Mesenchymal stem cell (in vitro differentiated cells and primary cell): ENCODE measurements around the gene MMD2.
"Not testable (repeated sequence)": the region's sequence is repeated elsewhere in the genome, so short reads cannot be mapped to it uniquely, and the experiment has no call there.

Experiments
- DNase-seq: peaks from one replicate; pipeline ENCODE4 v3.0.0-alpha.2; 2013
- H2AFZ ChIP-seq: one replicate; pipeline ENCODE4 v1.6.1; 2013; ENCODE audit warnings: low read depth, mild to moderate bottlenecking, control low read depth, inconsistent platforms, low read length, moderate library complexity
- H2AK5ac ChIP-seq: 2 replicates; pipeline ENCODE4 v1.6.1; 2013; ENCODE audit warnings: low read length, moderate library complexity, mild to moderate bottlenecking, inconsistent platforms; ENCODE audit not compliant: severe bottlenecking
- H2BK120ac ChIP-seq: one replicate; pipeline ENCODE4 v1.6.1; 2013; ENCODE audit warnings: low read depth, mild to moderate bottlenecking, inconsistent platforms, low read length, moderate library complexity
- H2BK12ac ChIP-seq, 2 experiments: one replicate each; pipeline ENCODE4 v1.6.1; 2013; ENCODE audit warnings: inconsistent platforms in 2 of 2, low read length in 2 of 2, mild to moderate bottlenecking in 2 of 2, moderate library complexity in 2 of 2, control low read depth in 1 of 2
- H2BK15ac ChIP-seq: one replicate; pipeline ENCODE4 v1.6.1; 2013; ENCODE audit warnings: mild to moderate bottlenecking, low read depth, inconsistent platforms; ENCODE audit not compliant: poor library complexity, severe bottlenecking
- H2BK5ac ChIP-seq: 2 replicates; pipeline ENCODE4 v1.6.1; 2013; ENCODE audit warnings: low read depth, mild to moderate bottlenecking, low read length, control low read depth, inconsistent platforms; ENCODE audit not compliant: poor library complexity, severe bottlenecking
- H3K14ac ChIP-seq, 2 experiments: one replicate each; pipeline ENCODE4 v1.6.1; 2013; ENCODE audit warnings: inconsistent platforms in 2 of 2, low read length in 2 of 2, control low read depth in 1 of 2, mild to moderate bottlenecking in 1 of 2, moderate library complexity in 1 of 2
- H3K18ac ChIP-seq, 2 experiments: one replicate each; pipeline ENCODE4 v1.6.1; 2013; ENCODE audit warnings: inconsistent platforms in 2 of 2, low read length in 2 of 2, control low read depth in 1 of 2, low read depth in 1 of 2, mild to moderate bottlenecking in 1 of 2
- H3K23ac ChIP-seq, 2 experiments: one replicate each; pipeline ENCODE4 v1.6.1; 2013; ENCODE audit warnings: inconsistent platforms in 2 of 2, low read length in 2 of 2, mild to moderate bottlenecking in 2 of 2, moderate library complexity in 2 of 2, control low read depth in 1 of 2
- H3K27ac ChIP-seq: 2 replicates; pipeline ENCODE4 v1.5.1; 2013; ENCODE audit warnings: mild to moderate bottlenecking, moderate library complexity, low read length, control low read depth, inconsistent platforms; ENCODE audit not compliant: poor library complexity, severe bottlenecking
- H3K27me3 ChIP-seq, 2 experiments: 2 replicates each; pipeline versions ENCODE4 v1.6.1 to v1.7.0; 2013; ENCODE audit warnings: low read length in 2 of 2, mild to moderate bottlenecking in 2 of 2, moderate library complexity in 2 of 2, control low read depth in 1 of 2, inconsistent platforms in 1 of 2; ENCODE audit not compliant: control insufficient read depth in 1 of 2, insufficient read depth in 1 of 2
- H3K36me3 ChIP-seq, 2 experiments: 2 replicates each; pipeline versions ENCODE4 v1.6.1 to v1.7.0; 2013; ENCODE audit warnings: low read length in 2 of 2, control low read depth in 1 of 2, inconsistent platforms in 1 of 2, low read depth in 1 of 2, mild to moderate bottlenecking in 1 of 2; ENCODE audit not compliant: insufficient read depth in 2 of 2, control insufficient read depth in 1 of 2
- H3K4ac ChIP-seq, 2 experiments: one replicate each; pipeline ENCODE4 v1.6.1; 2013; ENCODE audit warnings: inconsistent platforms in 2 of 2, low read length in 2 of 2, mild to moderate bottlenecking in 2 of 2, moderate library complexity in 2 of 2, control low read depth in 1 of 2, low read depth in 1 of 2
- H3K4me1 ChIP-seq: 2 replicates; pipeline ENCODE4 v1.6.1; 2013; ENCODE audit warnings: low read depth, low read length, control low read depth; ENCODE audit not compliant: control insufficient read depth, insufficient read depth
- H3K4me2 ChIP-seq: 2 replicates; pipeline ENCODE4 v1.6.1; 2013; ENCODE audit warnings: low read length, mild to moderate bottlenecking, inconsistent platforms; ENCODE audit not compliant: poor library complexity, severe bottlenecking
- H3K4me3 ChIP-seq, 2 experiments: 2 replicates each; pipeline versions ENCODE4 v1.5.1 to v1.7.0; 2013; ENCODE audit warnings: low read length in 2 of 2, mild to moderate bottlenecking in 2 of 2, control low read depth in 1 of 2, low read depth in 1 of 2; ENCODE audit not compliant: insufficient read depth in 1 of 2
- H3K79me1 ChIP-seq: replicated peaks from 2 replicates; pipeline ENCODE4 v1.6.1; 2013; ENCODE audit warnings: mild to moderate bottlenecking, control low read depth, low read length, inconsistent platforms; ENCODE audit not compliant: poor library complexity, severe bottlenecking
- H3K9ac ChIP-seq: 2 replicates; pipeline ENCODE4 v1.7.0; 2013; ENCODE audit warnings: mild to moderate bottlenecking, low read length, moderate library complexity
- H3K9me3 ChIP-seq: 2 replicates; pipeline ENCODE4 v1.7.0; 2013; ENCODE audit warnings: mild to moderate bottlenecking, low read length; ENCODE audit not compliant: control insufficient read depth
- H4K8ac ChIP-seq: one replicate; pipeline ENCODE4 v1.6.1; 2013; ENCODE audit warnings: inconsistent platforms, mild to moderate bottlenecking, low read length, moderate library complexity
- H4K91ac ChIP-seq: one replicate; pipeline ENCODE4 v1.6.1; 2013; ENCODE audit warnings: mild to moderate bottlenecking, low read length, inconsistent platforms
- WGBS: methylation state at CpG from one replicate; pipeline ENCODE4 v1.1.7; 2013; ENCODE audit warnings: mixed read lengths; 5-methylcytosine and 5-hydroxymethylcytosine counted together

The MMD2 gene

GRCh38 chr7:4895766-4896165 is 63.2 kb downstream of the MMD2 start:
- H2BK15ac ChIP-seq, result no peak overlapping the region
- 80% methylated on average over 9 of the region's 11 CpGs for WGBS

GRCh38 chr7:4894482-4894881 is 64.5 kb downstream of the MMD2 start:
- no peak overlapping the region for H3K4me3 ChIP-seq
- no peak overlapping the region for H3K27ac ChIP-seq
- DNase-seq, result no peak
- H3K27me3 ChIP-seq, result peaks cover 5 to 14% of the 10 kb centered on the region in 2 experiments
- no peaks in the 10 kb centered on the region for H3K4me1 ChIP-seq
- H3K79me1 ChIP-seq, result no peaks in the 10 kb centered on the region
- H3K18ac ChIP-seq, result no peak overlapping the region
- H4K91ac ChIP-seq, result no peak overlapping the region
- H3K4me2 ChIP-seq, result no peak overlapping the region
- no peak overlapping the region for H4K8ac ChIP-seq
- 76% methylated on average over 9 of the region's 9 CpGs for WGBS
- no peak overlapping the region for H3K9ac ChIP-seq
- H2BK12ac ChIP-seq, result no peak overlapping the region
- H2BK120ac ChIP-seq, result no peak overlapping the region
- no peak overlapping the region for H2AK5ac ChIP-seq
- no peak overlapping the region for H3K23ac ChIP-seq
- H3K4ac ChIP-seq, result no peak overlapping the region
- no peak overlapping the region for H2BK5ac ChIP-seq
- H2BK15ac ChIP-seq, result no peak overlapping the region
- no peak overlapping the region for H3K14ac ChIP-seq
- peaks cover 6% of the 10 kb centered on the region for H3K9me3 ChIP-seq
- H2AFZ ChIP-seq, result no peak overlapping the region
- no peaks in the 10 kb centered on the region for H3K36me3 ChIP-seq

More at GRCh38 chr7:4895766-4896165, 63.2 kb downstream of the MMD2 start:
- H3K79me1 ChIP-seq, result no peaks in the 10 kb centered on the region
- H3K27me3 ChIP-seq, result peaks cover 5 to 7% of the 10 kb centered on the region in 2 experiments
- H3K4ac ChIP-seq, result no peak overlapping the region
- H3K4me2 ChIP-seq, result no peak overlapping the region
- DNase-seq, result no peak
- H2BK120ac ChIP-seq, result no peak overlapping the region
- no peak overlapping the region for H4K91ac ChIP-seq
- H2AFZ ChIP-seq, result no peak overlapping the region
- no peak overlapping the region for H3K27ac ChIP-seq
- no peak overlapping the region for H4K8ac ChIP-seq
- no peak overlapping the region for H3K9ac ChIP-seq
- no peaks in the 10 kb centered on the region for H3K4me1 ChIP-seq
- no peak overlapping the region for H2AK5ac ChIP-seq
- no peaks in the 10 kb centered on the region for H3K36me3 ChIP-seq
- H2BK5ac ChIP-seq, result no peak overlapping the region
- H3K18ac ChIP-seq, result no peak overlapping the region
- no peak overlapping the region for H3K14ac ChIP-seq
- H3K9me3 ChIP-seq, result peaks cover 6% of the 10 kb centered on the region
- no peak overlapping the region for H3K23ac ChIP-seq
- no peak overlapping the region for H2BK12ac ChIP-seq
- H3K4me3 ChIP-seq, result no peak overlapping the region

GRCh38 chr7:4893929-4894475 is 65.0 kb downstream of the MMD2 start:
- Histone ChIP-seq H3K27ac (no peak overlapping the region), H3K9me3 (peaks cover 6% of the 10 kb centered on the region), H3K4me2 (no peak overlapping the region), H3K18ac (no peak overlapping the region), H4K91ac (no peak overlapping the region), H2BK5ac (no peak overlapping the region), H3K9ac (no peak overlapping the region), H3K23ac (no peak overlapping the region), H3K27me3 (peaks cover 9 to 17% of the 10 kb centered on the region in 2 experiments), H3K4me3 (no peak overlapping the region), H3K79me1 (no peaks in the 10 kb centered on the region), H3K36me3 (no peaks in the 10 kb centered on the region), H2AFZ (no peak overlapping the region), H2BK12ac (no peak overlapping the region), H2AK5ac (no peak overlapping the region), H4K8ac (no peak overlapping the region), H3K4me1 (no peaks in the 10 kb centered on the region), H3K4ac (no peak overlapping the region), H2BK120ac (no peak overlapping the region), H3K14ac (no peak overlapping the region), H2BK15ac (no peak overlapping the region)
- DNase-seq, result no peak
- WGBS, result 74% methylated on average over 8 of the region's 8 CpGs

GRCh38 chr7:4893188-4893587 is 65.8 kb downstream of the MMD2 start:
- H3K36me3 ChIP-seq, H2BK12ac ChIP-seq: not testable (repeated sequence)

More at GRCh38 chr7:4893188-4893587, 65.8 kb downstream of the MMD2 start:
- H3K27ac ChIP-seq, H2BK120ac ChIP-seq, H3K14ac ChIP-seq, H3K4me1 ChIP-seq, H2BK15ac ChIP-seq, H2AFZ ChIP-seq, H2BK5ac ChIP-seq, H3K23ac ChIP-seq, H2AK5ac ChIP-seq, H3K4me3 ChIP-seq, H4K8ac ChIP-seq, H3K4me2 ChIP-seq, H3K79me1 ChIP-seq, H3K9me3 ChIP-seq, H4K91ac ChIP-seq, H3K9ac ChIP-seq, H3K18ac ChIP-seq, H3K4ac ChIP-seq, DNase-seq: not testable (repeated sequence)
- H3K27me3 ChIP-seq, result peaks cover 13 to 14% of the 10 kb centered on the region in 2 experiments
- WGBS, result 67% methylated on average over 4 of the region's 4 CpGs
